ENCODE measurements around the gene CACUL1.

CACUL1 gene

DNA sequence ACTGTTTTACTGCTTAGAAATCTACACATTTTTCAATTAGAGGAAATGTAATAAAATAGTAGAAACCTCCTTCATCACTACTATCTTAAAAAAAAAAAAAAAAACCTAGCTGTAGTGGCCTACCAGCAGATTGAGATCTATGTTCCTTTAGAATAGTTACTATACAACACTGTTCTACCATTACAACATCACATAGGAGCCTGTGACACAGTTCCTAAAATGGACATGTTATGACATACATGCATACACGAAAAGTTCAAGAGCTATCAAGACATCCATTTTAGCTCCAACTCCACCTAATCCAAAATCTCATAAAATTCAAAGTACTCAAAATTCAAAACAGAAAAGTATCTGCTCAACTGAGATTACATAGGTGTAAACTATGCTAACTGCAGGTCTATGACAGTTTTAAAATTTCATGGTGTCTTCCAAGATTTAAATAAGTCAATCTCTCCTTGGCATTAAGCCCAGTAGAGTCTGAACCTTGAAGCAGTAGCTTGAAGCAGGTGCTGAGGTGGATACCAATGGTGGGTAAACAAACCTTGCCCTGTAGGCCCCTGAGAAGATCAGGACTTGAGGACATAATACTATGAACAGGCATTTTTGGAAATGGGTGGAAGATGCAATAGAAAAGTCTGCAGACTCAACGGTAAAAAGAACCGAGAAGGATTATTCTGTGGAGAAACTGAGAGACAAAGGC is 17.0 kb downstream of the CACUL1 start:
- peaks cover 58 to 83% of the 10 kb centered on the region in 2 experiments for H3K4me1 ChIP-seq (ENCODE audit: control insufficient read depth in 1 of 2, insufficient read depth in 1 of 2, low read depth in 1 of 2, low read length in 1 of 2)
- H3K9me3 ChIP-seq: no peaks in the 10 kb centered on the region
- no peaks in the 10 kb centered on the region for H3K36me3 ChIP-seq
- TF ChIP-seq, protein P1, sequence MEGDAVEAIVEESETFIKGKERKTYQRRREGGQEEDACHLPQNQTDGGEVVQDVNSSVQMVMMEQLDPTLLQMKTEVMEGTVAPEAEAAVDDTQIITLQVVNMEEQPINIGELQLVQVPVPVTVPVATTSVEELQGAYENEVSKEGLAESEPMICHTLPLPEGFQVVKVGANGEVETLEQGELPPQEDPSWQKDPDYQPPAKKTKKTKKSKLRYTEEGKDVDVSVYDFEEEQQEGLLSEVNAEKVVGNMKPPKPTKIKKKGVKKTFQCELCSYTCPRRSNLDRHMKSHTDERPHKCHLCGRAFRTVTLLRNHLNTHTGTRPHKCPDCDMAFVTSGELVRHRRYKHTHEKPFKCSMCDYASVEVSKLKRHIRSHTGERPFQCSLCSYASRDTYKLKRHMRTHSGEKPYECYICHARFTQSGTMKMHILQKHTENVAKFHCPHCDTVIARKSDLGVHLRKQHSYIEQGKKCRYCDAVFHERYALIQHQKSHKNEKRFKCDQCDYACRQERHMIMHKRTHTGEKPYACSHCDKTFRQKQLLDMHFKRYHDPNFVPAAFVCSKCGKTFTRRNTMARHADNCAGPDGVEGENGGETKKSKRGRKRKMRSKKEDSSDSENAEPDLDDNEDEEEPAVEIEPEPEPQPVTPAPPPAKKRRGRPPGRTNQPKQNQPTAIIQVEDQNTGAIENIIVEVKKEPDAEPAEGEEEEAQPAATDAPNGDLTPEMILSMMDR (IDR thresholded peaks at IDR 0.05): no peak
- H3K4me3 ChIP-seq (ENCODE audit: low read depth in 1 of 2, low read length in 1 of 2): no peak overlapping the region
- peak overlapping the region; percentile 80 for H3K27ac ChIP-seq
- no peaks in the 10 kb centered on the region for H3K27me3 ChIP-seq

DNA sequence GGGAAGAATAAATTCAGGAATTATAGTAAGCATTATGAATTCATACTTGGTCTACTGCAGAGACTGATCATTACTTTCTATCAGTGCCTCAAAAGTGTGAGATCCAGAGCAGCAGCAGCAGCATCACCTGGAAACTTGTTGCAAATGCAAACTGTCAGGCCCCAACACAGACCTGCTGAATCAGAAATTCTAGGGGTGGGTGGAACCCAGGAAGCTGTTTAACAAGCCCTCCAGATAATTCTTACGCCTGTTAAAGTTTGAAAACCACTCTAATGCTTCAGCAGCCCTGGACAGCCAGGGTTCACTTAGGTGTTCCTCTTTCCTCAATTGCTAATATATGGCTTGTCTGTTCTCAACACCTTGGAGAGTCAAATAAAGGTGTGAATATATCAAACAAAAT is 19.5 kb downstream of the CACUL1 start:
- Histone ChIP-seq H3K27ac (peak overlapping the region; percentile 99), H3K4me3 (ENCODE audit: low read depth in 1 of 2, low read length in 1 of 2) (no peak overlapping the region), H3K4me1 (ENCODE audit: control insufficient read depth in 1 of 2, insufficient read depth in 1 of 2, low read depth in 1 of 2, low read length in 1 of 2) (peaks cover 77 to 95% of the 10 kb centered on the region in 2 experiments), H3K36me3 (no peaks in the 10 kb centered on the region), H3K27me3 (no peaks in the 10 kb centered on the region), H3K9me3 (no peaks in the 10 kb centered on the region)
- TF ChIP-seq, protein P1 (IDR thresholded peaks at IDR 0.05): no peak

DNA sequence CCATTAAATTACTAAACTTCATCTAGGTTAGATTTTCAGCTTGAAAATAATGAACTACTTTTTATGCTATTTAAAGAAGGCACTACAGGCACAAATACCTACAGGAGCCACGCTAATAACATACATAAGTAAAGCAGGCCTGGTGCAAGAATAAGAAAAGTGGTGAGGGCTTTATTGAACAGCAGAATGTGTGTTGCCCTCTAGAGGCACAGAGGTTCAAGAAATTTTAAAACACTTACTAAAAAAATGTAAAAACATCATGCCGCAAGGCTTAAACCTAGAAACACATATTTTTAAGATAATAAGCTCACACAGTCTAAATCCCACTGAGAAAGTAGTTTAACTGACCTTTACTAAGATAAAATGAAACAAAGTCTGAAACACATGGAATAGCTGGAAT is 20.3 kb downstream of the CACUL1 start:
- TF ChIP-seq, protein P1 (IDR thresholded peaks at IDR 0.05): no peak
- Histone ChIP-seq H3K4me3 (ENCODE audit: low read depth in 1 of 2, low read length in 1 of 2) (no peak overlapping the region), H3K4me1 (ENCODE audit: control insufficient read depth in 1 of 2, insufficient read depth in 1 of 2, low read depth in 1 of 2, low read length in 1 of 2) (peaks cover 83 to 95% of the 10 kb centered on the region in 2 experiments), H3K27me3 (no peaks in the 10 kb centered on the region), H3K9me3 (no peaks in the 10 kb centered on the region), H3K27ac (peak overlapping the region; percentile 99), H3K36me3 (no peaks in the 10 kb centered on the region)

DNA sequence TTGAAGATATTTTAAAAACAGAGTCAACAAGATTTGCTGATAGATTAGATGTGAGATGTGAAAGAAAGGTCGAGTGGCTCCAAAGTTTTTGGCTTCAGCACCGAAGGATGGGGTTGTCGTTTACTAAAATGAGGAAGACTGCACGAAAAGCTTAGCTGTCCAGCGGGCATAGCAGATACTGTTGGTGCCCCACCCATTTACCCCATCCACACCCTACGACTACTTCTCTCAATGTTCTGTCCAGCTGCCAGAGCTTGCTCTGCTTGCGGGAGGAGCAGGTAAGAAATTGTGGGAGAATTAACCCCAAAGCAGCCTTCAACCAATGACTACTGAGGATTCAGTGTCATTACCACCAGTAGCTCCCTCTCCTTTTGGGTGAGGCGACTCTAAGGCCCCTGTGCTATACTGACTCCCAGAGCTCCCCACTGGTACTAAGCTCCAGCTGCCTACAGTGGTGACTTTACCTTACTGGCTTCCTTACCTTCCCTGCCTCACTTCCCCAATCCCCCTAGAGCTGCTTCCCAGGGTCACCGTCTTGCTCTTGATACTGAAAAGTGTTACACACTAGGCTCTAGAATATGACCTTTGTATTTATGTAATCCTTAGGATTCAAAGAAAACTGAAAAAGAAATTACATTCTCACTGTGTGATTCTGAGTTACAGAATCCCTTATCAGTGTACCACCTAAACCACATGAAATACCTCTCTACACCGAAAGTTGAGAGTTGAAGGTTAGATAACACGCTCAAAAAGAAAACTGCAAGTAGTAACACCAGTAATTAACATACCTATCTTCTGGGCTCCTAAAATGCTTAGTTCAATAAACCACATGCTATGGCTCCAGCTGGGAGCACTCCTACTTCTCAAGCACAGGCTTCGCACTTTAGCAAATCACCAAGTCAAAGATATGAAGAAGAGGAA is 22.3 kb downstream of the CACUL1 start:
- H3K9me3 ChIP-seq: no peaks in the 10 kb centered on the region
- TF ChIP-seq, protein P1 (IDR thresholded peaks at IDR 0.05): no peak

DNA sequence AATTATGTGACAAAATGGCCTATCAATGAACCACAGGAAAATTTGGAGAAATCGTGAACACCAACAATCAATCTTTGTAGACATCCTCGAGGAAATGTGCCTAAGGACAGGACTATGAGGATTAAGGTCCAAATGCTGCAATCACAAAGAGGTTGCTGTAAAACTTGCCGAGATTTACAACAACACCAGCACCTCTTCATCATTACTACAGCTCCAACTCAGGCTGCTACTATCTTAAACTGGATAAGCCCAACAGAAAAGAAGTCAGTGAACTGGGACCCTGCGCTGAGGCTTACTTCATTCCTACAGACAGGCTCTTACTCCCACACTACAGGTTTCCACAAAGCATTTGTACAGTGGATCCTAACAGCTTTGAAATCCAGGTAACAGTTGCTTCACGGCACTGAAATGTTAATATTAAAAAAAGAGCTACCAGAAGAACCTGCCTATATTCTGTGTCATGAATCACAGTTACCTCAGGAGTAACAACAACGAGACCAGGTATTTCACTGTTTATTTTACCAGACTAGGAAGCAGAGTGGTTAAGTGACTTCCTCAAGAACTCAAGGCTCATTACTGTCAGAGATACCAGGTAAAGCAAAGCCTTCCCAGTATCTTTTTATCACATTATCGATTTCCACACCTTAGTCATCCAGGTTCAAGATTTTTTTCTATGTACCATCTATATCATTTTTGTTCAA is 23.9 kb downstream of the CACUL1 start:
- peaks cover 89 to 99% of the 10 kb centered on the region in 2 experiments for H3K4me1 ChIP-seq (ENCODE audit: control insufficient read depth in 1 of 2, insufficient read depth in 1 of 2, low read depth in 1 of 2, low read length in 1 of 2)
- no peaks in the 10 kb centered on the region for H3K9me3 ChIP-seq
- TF ChIP-seq, protein P1 (IDR thresholded peaks at IDR 0.05): no peak
- H3K27me3 ChIP-seq: no peaks in the 10 kb centered on the region
- no peaks in the 10 kb centered on the region for H3K36me3 ChIP-seq
- peak overlapping the region; percentile 48 to 57 for H3K4me3 ChIP-seq (ENCODE audit: low read depth in 1 of 2, low read length in 1 of 2)
- H3K27ac ChIP-seq: peak overlapping the region; percentile 99

More for the DNA sequence above, 22.3 kb downstream of the CACUL1 start:
- peak overlapping the region in 1 of 2 experiments; percentile 32 for H3K4me3 ChIP-seq (ENCODE audit: low read depth in 1 of 2, low read length in 1 of 2)
- H3K27ac ChIP-seq: peak overlapping the region; percentile 99
- peaks cover 85 to 97% of the 10 kb centered on the region in 2 experiments for H3K4me1 ChIP-seq (ENCODE audit: control insufficient read depth in 1 of 2, insufficient read depth in 1 of 2, low read depth in 1 of 2, low read length in 1 of 2)
- H3K36me3 ChIP-seq: no peaks in the 10 kb centered on the region
- no peaks in the 10 kb centered on the region for H3K27me3 ChIP-seq

Data from neutrophil (primary cell).